Erythroblast (primary cell): Measurements from ENCODE around the gene EPGN.
"Not testable (repeated sequence)": the region's sequence is repeated elsewhere in the genome, so short reads cannot be mapped to it uniquely, and the experiment has no call there.

Source experiments
- GATA1 ChIP-seq: IDR thresholded peaks from 2 replicates; pipeline ENCODE4 v1.6.1; 2011; ENCODE audit warnings: low read depth, mild to moderate bottlenecking, control low read depth, low read length, moderate library complexity
- POLR2A ChIP-seq: IDR thresholded peaks from 2 replicates; pipeline ENCODE4 v1.6.1; 2011; ENCODE audit warnings: mild to moderate bottlenecking, low read length

DNA sequence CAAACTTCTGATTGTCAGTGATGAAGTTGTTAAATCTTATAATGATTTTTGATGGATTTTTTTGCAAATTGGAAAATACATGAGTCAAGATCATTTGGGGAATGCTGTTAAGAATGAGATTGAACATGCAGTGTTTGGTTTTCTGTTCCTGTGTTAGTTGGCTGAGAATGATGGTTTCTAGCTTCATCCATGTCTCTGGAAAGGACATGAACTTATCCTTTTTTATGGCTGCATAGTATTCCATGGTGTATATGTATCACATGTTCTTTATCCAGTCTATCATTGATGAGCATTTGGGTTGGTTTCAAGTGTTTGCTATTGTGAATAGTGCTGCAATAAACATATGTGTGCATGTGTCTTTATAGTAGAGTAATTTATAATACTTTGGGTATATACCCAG lies 32.2 kb downstream of the EPGN start:
- not testable (repeated sequence) for TF ChIP-seq POLR2A, GATA1
